GM21576 (cell line): ENCODE data around the gene RTN4R.
"Not testable (repeated sequence)": the region's sequence is repeated elsewhere in the genome, so short reads cannot be mapped to it uniquely, and the experiment has no call there.

Experiments
- ATAC-seq: cut with Tn5 transposase; IDR thresholded peaks from one replicate; pipeline ENCODE4 v1.9.1; 2021; ENCODE audit warnings: mild to moderate bottlenecking, moderate library complexity; ENCODE audit not compliant: unreplicated experiment

Gene RTN4R

GRCh38 chr22:20289182-20290044 lies 21.3 kb upstream of the RTN4R start:
- not testable (repeated sequence) for ATAC-seq

- ATAC-seq: not testable (repeated sequence)
These were observed 18.8 kb upstream of the RTN4R start for GRCh38 chr22:20286784-20287423.

- not testable (repeated sequence) for ATAC-seq
These were observed 18.2 kb upstream of the RTN4R start for GRCh38 chr22:20286312-20286660.

GRCh38 chr22:20285473-20286311 lies 17.6 kb upstream of the RTN4R start:
- not testable (repeated sequence) for ATAC-seq

- no peak for ATAC-seq
These were observed 16.5 kb upstream of the RTN4R start for GRCh38 chr22:20284471-20285086.

- ATAC-seq: no peak
These were observed 15.6 kb upstream of the RTN4R start for GRCh38 chr22:20283674-20284066.

GRCh38 chr22:20282901-20283673 lies 15.0 kb upstream of the RTN4R start:
- ATAC-seq: no peak

- ATAC-seq: no peak
These were observed 13.8 kb upstream of the RTN4R start for GRCh38 chr22:20281891-20282290.

- not testable (repeated sequence) for ATAC-seq
These were observed 13.4 kb upstream of the RTN4R start for GRCh38 chr22:20281473-20281872.

GRCh38 chr22:20280866-20281265 lies 12.7 kb upstream of the RTN4R start:
- ATAC-seq: no peak

- not testable (repeated sequence) for ATAC-seq
These were observed 12.0 kb upstream of the RTN4R start for GRCh38 chr22:20280163-20280562.

- ATAC-seq: no peak
These were observed 11.6 kb upstream of the RTN4R start for GRCh38 chr22:20279662-20280134.

- not testable (repeated sequence) for ATAC-seq
These were observed 10.8 kb upstream of the RTN4R start for GRCh38 chr22:20278726-20279490.

- not testable (repeated sequence) for ATAC-seq
These were observed 10.0 kb upstream of the RTN4R start for GRCh38 chr22:20277936-20278635.

GRCh38 chr22:20276468-20276867 lies 8.3 kb upstream of the RTN4R start:
- ATAC-seq: no peak

GRCh38 chr22:20275836-20276235 lies 7.7 kb upstream of the RTN4R start:
- ATAC-seq: no peak

GRCh38 chr22:20275325-20275724 lies 7.2 kb upstream of the RTN4R start:
- not testable (repeated sequence) for ATAC-seq

GRCh38 chr22:20274374-20274773 lies 6.3 kb upstream of the RTN4R start:
- ATAC-seq: not testable (repeated sequence)

GRCh38 chr22:20273758-20274181 lies 5.7 kb upstream of the RTN4R start:
- ATAC-seq: no peak
